HUDEP-2 (cell line): ENCODE measurements around the gene FCHSD1.

Experiments used
- DNase-seq, 76 experiments: peaks; one replicate each; lab custom pipeline; 2025; ENCODE audit not compliant: unreplicated experiment in 76 of 76; lab: John Stamatoyannopoulos, UW

Gene FCHSD1

DNA sequence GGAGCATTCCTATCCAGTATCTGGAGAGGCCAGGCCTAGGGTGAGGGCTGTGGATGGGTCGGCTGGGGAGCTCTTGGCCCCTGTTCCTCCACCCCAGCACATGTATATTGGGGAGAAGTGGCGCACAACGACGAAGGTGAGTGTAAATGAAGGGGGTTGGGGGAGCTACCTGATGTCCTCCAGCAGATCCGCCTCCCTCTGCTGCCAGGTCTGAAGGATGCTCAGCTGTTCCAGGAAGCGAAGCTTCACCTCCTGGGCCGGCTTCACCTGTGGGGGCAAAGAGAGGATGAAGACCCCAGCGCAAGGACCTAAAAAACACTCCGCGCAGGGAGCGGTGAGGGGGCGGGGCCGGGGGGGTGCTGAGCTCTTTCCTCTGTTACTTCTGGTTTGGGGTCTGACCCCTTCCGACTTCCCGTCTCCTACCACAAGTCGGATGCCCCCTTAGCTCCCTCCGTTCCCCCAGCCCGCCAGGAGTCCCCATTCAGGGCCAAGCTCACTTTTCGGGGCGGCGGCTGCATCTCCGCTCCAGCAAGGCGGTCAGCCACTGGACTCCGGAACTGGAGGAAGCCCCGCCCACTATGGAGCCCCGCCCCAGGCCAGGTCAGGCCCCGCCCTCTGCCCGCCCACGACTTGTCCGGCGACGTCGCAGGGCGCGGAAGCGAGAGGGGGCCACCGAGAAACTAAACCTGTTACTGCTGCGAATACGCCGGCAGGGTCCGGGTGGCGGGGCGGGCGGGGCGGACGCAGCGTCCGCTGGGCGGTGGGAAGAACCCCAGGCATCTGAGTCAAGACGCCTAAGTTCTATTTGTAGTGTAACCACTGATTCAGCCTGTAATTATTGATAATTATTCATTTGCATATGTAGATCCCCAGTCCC lies at the start of gene FCHSD1:
FCHSD1 (minus strand) TSS at position 568 of the 877 bp plus-strand sequence; CDS start at position 518, 50 bp downstream.
- DNase-seq: peak in 70 of 76 experiments; percentile 3 to 91 (median 70)

DNA sequence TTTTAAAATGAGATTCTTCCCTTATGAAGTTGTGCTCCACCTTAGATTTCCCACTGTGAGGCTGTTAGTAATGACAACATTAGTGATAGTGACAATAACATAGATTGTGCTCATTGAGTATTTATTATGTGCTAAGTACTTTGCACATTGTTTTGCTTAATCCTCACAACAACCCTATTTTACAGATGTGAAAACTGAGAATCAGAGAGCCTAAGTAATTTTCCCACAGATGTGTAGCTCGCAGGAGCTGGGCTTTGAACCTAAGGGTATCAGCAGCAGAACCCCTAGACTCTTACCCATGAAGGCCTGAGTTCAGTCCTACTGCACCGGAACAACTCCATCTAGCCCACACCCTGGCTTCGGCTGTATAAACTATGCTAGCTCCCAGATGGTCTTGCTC lies 46.4 kb upstream of the FCHSD1 start:
- no peak for DNase-seq

- no peak for DNase-seq
These were observed 45.2 kb upstream of the FCHSD1 start for GRCh38 chr5:141696431-141696830.

DNA sequence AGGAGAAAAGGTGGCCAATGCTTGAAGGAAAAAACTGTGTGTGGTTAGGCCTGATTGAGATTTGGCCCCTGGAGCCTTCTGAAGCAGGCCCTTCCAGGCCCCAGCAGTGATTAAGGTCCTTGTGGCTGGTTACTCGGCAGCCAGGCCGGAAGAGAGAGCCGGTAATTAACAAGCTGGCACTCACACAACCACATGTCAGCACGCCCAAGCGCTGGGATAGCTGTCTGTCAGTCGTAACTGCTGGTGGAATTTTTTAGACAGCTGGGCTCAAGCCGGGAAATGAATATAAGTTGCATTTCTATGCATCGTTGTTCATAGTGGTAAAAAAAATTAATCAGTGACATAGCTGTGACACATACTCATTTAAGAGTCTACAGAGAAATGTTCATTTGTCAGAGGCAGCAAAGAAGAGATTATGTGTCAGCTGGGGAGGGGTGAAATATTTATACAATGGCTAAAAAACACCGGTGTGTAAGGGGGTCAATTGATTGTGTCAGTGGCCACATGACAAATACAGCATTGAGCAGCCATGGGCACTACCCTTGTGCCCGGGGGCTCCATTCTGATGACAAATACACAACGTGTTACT lies 44.5 kb upstream of the FCHSD1 start:
- no peak for DNase-seq

GRCh38 chr5:141694479-141694878 lies 43.3 kb upstream of the FCHSD1 start:
- no peak for DNase-seq

DNA sequence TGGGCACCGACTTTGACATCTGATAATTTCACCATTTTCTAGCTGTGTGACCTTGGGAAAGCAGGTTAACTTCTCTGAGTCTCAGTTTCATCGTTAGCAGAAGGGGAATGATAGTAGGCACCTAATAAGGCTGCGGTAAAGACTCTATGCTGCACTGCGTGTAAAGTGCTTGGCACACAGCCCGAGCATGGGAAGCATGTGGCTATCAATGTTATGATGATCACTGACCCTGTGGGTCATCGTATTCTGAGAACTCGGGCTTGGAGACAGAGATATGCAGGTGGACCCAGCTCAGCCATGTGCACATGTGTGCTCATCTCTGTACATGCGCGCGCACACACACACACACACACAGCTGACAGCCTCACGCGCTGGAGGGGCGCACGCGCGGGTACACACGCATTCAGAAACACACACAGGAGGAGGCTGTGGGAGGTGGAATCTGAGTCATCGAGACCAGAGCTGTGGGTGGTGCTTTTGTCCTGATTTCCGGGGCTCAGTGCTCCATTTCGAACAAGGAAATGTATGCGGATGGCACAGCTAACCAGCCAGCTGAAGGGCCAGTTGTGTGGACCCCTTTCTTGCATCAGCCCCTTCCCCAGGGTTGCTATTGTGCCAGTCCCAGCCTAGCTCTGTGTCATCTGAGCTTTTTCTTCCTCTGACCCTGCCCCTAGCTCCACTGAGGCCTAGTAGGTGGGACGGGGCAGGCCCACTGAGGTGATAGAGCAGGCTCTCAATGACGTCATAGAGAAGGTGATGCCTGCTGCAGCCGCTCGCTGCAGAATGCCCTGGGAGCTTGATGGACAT lies 41.9 kb upstream of the FCHSD1 start:
- peak in 2 of 76 experiments; percentile 21 to 27 for DNase-seq

- DNase-seq: no peak
These were observed 41.3 kb upstream of the FCHSD1 start for GRCh38 chr5:141692533-141692888.

GRCh38 chr5:141691867-141692532 lies 40.8 kb upstream of the FCHSD1 start:
- peak in 71 of 76 experiments; percentile 2 to 83 (median 51) for DNase-seq

DNA sequence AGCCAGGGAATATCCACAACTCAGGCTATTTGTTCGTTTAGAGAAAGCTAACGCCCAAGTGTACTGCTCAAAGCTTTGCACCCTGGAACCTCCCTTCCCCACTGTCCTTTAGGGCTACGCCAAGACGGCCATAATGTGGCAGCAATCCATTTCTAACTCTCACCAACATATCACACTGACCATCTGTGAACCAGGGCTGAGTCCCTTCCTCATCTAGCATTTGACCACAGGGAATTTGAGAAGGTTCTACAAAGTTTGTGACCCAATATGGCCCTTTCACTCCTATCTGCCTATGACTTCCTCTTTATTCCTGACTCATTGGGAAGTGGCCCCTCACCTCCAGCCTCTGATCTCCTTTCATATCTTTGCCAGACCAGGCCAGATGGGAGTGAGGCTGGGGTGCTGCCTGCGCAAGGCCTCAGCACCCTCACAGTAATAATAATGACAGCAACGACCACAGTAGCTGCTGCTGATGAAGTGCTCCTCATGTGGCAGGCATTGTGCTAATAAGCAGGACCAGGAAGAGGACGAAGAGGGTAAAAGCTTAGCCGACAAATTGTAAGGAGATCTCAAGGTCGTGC lies 40.2 kb upstream of the FCHSD1 start:
- no peak for DNase-seq

GRCh38 chr5:141686648-141687416 lies 35.6 kb upstream of the FCHSD1 start:
- no peak for DNase-seq

- DNase-seq: no peak
These were observed 34.4 kb upstream of the FCHSD1 start for GRCh38 chr5:141685591-141685990.

DNA sequence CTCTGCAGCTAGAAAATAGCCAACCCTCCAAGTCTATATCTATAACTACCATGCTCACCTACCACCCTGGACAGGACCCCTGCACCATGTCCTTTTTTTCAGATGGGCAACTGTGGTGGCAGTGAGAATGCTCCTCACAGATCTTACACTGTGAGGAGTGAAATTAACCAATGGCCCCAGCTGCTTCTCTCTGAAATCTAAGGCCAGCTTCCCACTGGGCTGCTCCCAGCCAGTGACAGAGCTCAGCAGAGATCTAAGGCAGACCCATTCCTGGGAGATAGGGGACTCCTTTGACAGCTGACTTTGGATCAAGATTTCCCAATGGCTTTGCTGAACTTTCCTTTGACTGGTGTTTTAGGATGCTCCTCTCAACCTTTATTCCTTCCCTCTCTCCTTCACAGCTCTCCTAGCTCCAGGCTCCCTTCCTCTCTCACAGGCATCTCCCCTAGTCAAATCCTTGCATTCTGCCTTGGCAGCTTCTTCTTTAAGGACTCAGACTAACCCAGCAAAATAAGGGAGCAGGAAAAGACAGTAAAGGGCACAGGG lies 32.5 kb upstream of the FCHSD1 start:
- no peak for DNase-seq

DNA sequence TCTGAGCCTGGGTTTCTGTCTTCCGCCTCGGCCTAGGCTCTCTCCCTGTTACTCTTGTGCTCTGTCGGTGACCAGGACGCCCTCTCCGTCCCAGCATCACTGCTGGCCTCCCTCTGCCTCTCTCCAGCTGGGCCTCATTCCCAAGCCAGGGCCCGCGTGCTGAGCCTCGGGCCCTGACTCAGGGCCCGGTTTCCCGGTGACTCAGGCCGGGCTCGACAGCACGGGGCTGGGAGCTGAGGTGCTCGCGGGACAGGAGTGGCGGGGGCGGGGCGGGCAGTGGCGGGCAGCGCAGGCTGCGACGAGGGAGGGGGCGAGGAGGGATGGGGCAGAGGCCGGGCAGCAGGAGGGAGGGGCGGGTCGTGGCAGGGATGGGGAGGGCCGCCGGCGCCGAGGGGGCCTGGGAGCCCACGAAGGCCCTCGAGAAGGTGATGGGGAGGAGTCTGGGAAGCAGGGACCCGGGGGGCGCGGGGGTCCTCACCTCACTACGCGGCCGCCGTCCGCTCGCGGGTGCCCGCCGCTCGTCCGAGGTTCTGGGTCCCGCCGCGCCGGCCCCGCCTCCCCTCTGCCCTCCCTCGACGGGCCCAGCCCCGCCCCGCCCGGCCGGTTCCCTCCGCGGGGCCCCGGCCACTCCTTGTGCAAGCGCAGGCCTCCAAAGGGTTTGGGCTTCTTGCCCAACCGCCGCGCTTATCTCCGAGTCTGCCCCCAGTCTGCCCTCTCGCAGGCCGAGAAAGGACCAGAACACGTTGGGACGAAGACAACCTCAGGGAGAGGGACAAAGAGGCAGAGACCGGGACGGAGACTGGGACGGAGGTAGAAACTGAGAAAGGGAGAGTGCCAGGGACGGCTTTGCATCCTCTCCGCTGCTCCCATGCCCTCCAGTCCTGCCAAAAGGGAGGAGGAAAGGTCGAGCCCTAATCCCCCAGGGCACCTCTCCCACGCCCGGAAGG lies 30.8 kb upstream of the FCHSD1 start, which contains the start of gene ARAP3:
ARAP3 (minus strand) TSS at position 536 of the 947 bp plus-strand sequence. CDS start 1,744 bp downstream, outside the sequence.
- peak in 73 of 76 experiments; percentile 21 to 90 (median 74) for DNase-seq

DNA sequence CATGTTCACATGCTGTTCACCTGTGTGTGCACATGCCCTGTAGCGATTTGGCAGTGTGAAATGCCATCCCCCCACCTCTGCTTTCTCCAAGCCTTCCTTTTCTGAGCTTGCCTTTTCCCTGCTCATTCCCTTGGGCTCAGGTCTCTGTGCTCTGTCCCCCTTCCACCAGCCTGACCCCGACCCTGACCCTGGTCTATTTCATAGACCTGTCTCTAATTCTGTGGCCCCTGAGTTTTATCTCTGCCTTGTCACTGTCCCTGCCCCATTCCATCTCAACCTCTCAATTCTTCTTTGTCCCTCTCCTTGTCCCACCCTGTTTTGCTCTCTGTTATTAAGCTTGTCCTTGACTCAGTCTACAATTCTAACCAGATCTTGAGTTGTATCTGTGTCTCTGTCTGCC lies 30.1 kb upstream of the FCHSD1 start:
- DNase-seq: no peak

DNA sequence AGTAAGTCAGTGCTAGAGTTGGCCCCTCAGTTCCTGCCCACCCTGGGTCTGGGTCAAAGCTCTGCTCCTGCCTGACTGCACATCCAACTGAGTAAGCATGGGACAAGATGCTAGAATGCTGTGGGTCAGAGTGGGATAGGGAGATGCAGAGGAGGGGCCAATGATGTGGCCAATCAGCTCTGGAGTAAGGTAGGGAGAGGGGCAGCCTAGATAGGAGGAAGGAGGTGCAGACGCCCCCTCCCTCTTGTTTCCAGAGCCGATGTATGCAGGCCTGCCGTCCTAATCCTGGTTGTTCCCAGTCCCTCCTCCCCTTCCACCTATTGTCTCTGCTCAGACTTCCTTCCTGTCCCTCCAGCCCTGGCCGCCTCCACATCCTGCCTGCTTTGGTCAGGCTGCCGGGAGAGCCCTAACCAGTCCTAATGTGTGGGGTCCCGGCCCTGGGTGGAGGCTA lies 29.6 kb upstream of the FCHSD1 start:
- DNase-seq: no peak

GRCh38 chr5:141680178-141680577 lies 29.0 kb upstream of the FCHSD1 start:
- DNase-seq: no peak

- DNase-seq: no peak
These were observed 26.2 kb upstream of the FCHSD1 start for GRCh38 chr5:141677415-141677814.

DNA sequence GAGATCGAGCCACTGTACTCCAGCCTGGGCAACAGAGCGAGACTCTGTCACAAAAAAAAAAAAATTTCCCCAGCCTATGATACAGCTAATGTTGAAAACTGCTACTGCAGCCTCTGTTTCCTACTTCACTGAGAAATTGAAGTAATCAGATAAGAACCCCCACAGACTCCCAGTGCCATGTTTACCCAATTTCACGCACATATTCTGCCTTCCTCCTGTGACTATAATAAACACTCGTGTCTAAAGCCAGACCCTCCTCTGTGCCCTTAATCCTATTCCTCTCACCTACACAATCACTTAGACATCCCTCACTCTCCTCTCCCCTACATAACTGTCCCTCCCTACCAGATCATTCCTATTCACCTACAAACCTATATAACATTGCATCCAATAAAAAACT lies 24.5 kb upstream of the FCHSD1 start:
- DNase-seq: no peak
